ENCODE results near the gene SPTSSA.

Gene SPTSSA

DNA sequence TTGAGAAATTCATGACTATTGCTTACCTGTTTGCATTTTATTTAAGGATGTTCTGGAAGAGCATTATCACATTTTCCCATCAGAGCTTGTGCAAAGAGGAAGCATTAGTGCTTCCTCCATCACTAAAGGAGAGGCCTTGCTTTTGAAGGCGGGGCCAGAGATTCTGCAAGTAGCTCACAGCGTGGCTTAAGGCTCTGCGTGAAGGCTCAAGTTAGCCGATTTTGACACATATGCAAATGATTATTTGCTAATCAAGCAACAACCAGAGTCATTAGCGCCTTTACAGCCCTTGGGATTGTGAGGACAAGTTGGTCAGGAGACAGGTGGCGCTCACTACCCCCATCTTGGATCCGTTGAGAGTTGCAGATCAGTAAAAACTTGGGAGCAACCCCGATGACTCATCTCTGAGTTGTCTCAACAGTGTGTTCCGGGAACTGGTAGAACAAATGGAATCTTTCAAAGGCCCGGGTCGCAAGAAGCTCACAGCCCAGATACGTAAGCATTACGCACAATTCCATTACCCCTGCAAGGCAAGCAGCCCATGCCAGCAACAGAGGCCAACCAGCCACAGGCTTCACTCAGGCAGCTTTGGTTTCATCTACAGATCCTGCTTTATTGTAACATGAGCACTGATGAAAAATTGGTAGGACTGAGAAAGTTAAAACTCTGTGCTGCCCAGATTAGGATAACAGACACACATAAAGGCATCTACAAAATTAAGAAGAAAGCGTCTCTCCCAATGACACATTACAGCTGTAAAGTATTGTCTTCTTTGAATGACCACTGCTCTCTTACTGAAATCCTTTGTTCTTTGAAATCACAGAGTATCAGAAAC, 34.9 kb upstream of the SPTSSA start:
- Histone ChIP-seq H3K27ac (ENCODE audit: poor library complexity, severe bottlenecking) (peak overlapping the region; percentile 66), H3K36me3 (ENCODE audit: low read depth) (no peaks in the 10 kb centered on the region), H3K4me3 (ENCODE audit: severe bottlenecking) (no peak overlapping the region), H3K9me3 (ENCODE audit: severe bottlenecking) (no peaks in the 10 kb centered on the region), H3K27me3 (ENCODE audit: insufficient read depth, poor library complexity, severe bottlenecking) (no peaks in the 10 kb centered on the region), H3K4me1 (ENCODE audit: insufficient read depth, poor library complexity, severe bottlenecking) (peaks cover 18% of the 10 kb centered on the region)
- TF ChIP-seq, protein P1, sequence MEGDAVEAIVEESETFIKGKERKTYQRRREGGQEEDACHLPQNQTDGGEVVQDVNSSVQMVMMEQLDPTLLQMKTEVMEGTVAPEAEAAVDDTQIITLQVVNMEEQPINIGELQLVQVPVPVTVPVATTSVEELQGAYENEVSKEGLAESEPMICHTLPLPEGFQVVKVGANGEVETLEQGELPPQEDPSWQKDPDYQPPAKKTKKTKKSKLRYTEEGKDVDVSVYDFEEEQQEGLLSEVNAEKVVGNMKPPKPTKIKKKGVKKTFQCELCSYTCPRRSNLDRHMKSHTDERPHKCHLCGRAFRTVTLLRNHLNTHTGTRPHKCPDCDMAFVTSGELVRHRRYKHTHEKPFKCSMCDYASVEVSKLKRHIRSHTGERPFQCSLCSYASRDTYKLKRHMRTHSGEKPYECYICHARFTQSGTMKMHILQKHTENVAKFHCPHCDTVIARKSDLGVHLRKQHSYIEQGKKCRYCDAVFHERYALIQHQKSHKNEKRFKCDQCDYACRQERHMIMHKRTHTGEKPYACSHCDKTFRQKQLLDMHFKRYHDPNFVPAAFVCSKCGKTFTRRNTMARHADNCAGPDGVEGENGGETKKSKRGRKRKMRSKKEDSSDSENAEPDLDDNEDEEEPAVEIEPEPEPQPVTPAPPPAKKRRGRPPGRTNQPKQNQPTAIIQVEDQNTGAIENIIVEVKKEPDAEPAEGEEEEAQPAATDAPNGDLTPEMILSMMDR (IDR thresholded peaks at IDR 0.05; ENCODE audit: poor library complexity, severe bottlenecking): peak; percentile 70
- peak; percentile 89 for DNase-seq (ENCODE audit: low spot score)
- ATAC-seq (ENCODE audit: low read depth): peak; percentile 95

DNA sequence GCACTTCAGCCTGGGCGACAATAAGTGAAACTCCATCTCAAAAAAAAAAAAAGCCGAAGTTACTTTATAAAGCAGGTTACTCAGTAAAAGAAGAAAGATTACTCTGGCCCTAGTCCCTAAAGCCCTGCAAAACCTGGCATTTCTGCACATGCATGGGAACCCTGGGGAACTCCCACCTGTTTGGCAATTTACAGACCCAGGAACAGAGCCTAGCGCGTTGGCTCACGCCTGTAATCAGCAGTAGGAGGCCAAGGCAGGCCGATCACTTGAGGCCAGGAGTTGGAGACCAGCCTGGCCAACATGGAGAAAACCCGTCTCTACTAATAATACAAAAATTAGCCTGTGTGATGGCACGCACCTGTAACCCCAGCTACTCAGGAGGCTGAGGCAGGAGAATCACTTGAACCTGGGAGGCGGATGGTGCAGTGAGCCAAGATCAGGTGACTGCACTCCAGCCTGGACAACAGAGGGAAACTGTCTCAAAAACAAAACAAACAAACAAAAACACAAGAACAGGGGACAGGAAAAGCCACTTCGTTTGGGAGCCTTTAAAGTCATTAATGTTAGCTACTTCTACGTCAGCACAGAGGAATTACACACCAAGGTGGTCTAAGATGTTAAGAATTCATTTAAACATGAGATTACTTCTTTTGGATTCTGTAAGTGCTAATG, 34.1 kb upstream of the SPTSSA start:
- ATAC-seq (ENCODE audit: low read depth): no peak
- Histone ChIP-seq H3K36me3 (ENCODE audit: low read depth) (no peaks in the 10 kb centered on the region), H3K4me3 (ENCODE audit: severe bottlenecking) (no peak overlapping the region), H3K9me3 (ENCODE audit: severe bottlenecking) (no peaks in the 10 kb centered on the region), H3K4me1 (ENCODE audit: insufficient read depth, poor library complexity, severe bottlenecking) (peaks cover 18% of the 10 kb centered on the region), H3K27me3 (ENCODE audit: insufficient read depth, poor library complexity, severe bottlenecking) (no peaks in the 10 kb centered on the region), H3K27ac (ENCODE audit: poor library complexity, severe bottlenecking) (peak overlapping the region; percentile 66)
- TF ChIP-seq, protein P1 (IDR thresholded peaks at IDR 0.05; ENCODE audit: poor library complexity, severe bottlenecking): no peak
- no peak for DNase-seq (ENCODE audit: low spot score)

DNA sequence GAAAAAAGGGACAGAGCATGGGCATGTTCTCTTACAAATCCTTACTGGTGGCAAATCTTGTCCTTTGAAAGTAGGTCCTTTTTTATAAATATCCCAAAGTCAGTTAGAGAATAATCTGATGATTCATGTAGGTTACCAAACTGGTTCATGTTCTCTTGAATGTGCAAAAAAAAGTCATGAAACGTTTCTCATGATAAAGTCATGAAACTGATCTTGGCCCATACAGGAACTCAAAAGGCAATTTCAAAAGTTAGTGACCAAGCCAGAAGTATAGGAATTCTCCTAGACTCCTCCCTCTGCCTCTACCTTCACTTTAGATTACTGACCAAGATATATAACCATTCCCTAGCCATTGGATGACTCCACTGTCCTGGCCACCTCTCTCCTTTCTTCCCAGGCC, 27.3 kb upstream of the SPTSSA start:
- H3K4me1 ChIP-seq (ENCODE audit: insufficient read depth, poor library complexity, severe bottlenecking): no peaks in the 10 kb centered on the region
- DNase-seq (ENCODE audit: low spot score) (no peak), ATAC-seq (ENCODE audit: low read depth) (peak; percentile 45; the same call in 2 of the 3 replicates)
- peak overlapping the region; percentile 2 for H3K27ac ChIP-seq (ENCODE audit: poor library complexity, severe bottlenecking)
- no peaks in the 10 kb centered on the region for H3K9me3 ChIP-seq (ENCODE audit: severe bottlenecking)
- no peaks in the 10 kb centered on the region for H3K36me3 ChIP-seq (ENCODE audit: low read depth)
- TF ChIP-seq, protein P1 (IDR thresholded peaks at IDR 0.05; ENCODE audit: poor library complexity, severe bottlenecking): no peak
- no peak overlapping the region for H3K4me3 ChIP-seq (ENCODE audit: severe bottlenecking)
- H3K27me3 ChIP-seq (ENCODE audit: insufficient read depth, poor library complexity, severe bottlenecking): no peaks in the 10 kb centered on the region

DNA sequence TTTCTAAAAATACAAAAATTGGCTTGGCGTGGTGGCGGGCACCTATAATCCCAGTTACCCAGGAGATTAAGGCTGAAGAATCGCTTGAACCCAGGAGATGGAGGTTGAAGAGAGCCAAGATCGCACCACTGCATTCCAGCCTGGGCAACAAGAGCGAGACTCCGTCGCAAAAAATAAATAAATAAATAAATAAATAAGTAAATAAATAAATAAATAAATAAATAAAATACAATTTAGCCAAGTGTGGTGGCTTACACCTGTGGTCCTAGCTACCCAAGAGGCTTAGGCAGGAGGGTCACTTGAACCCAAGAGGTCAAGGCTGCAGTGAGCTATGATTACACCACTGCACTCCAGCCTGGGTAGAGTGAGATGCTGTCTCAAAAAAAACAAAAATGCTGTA, 26.5 kb upstream of the SPTSSA start:
- H3K36me3 ChIP-seq (ENCODE audit: low read depth): no peaks in the 10 kb centered on the region
- H3K9me3 ChIP-seq (ENCODE audit: severe bottlenecking): no peaks in the 10 kb centered on the region
- no peak for ATAC-seq (ENCODE audit: low read depth)
- H3K4me1 ChIP-seq (ENCODE audit: insufficient read depth, poor library complexity, severe bottlenecking): no peaks in the 10 kb centered on the region
- no peak overlapping the region for H3K4me3 ChIP-seq (ENCODE audit: severe bottlenecking)
- H3K27me3 ChIP-seq (ENCODE audit: insufficient read depth, poor library complexity, severe bottlenecking): no peaks in the 10 kb centered on the region
- no peak for DNase-seq (ENCODE audit: low spot score)
- TF ChIP-seq, protein P1 (IDR thresholded peaks at IDR 0.05; ENCODE audit: poor library complexity, severe bottlenecking): no peak
- H3K27ac ChIP-seq (ENCODE audit: poor library complexity, severe bottlenecking): no peak overlapping the region

Measured in RWPE2 (cell line).